Renal pelvis (tissue), 4 donors: ENCODE data around the gene CCDC54. TPM values are rescaled to one million over a fixed set of nuclear protein-coding genes. Genes with fewer than 3 reads are reported as not detected.
A peak's percentile ranks its signal among the peaks of the same experiment; 100 is the strongest.

Source experiments
- DNase-seq: peaks from one replicate; pipeline ENCODE4 v3.0.0-alpha.2; 2013
- polyA plus RNA-seq, 3 donors: library from polyadenylated mRNA; unstranded; fragments of 120-200 nt; gene quantifications; one replicate each; pipeline ENCODE4 v1.2.1, GENCODE V29; 2013; ENCODE audit not compliant: insufficient read length in 3 of 3

The CCDC54 gene
- polyA plus RNA-seq, 3 donors = 0.06 to 0.15 TPM; not detected in 1

- DNase-seq = no peak
Observed at GRCh38 chr3:107392549-107393165, 15.4 kb downstream of the CCDC54 start.

DNA sequence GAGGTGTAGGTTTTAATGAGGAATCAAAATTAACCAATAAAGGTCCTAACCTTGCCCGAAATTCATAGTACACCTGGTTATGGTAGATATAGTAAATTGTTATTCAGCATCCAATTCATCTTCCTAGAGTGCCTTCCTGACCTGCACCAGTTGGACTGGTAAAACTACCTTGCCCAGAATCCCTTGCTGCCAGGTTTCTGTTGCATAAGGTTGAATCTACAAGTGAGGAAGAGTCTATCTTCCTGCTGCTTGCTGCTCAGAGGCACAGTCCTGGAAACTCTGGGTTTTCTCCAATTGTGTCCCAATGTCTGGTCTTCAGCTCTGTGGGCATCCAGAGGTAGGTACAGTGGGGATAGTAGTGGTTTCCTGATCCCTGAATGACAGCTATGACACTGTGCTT, 17.3 kb downstream of the CCDC54 start:
- DNase-seq = no peak

GRCh38 chr3:107395066-107395465, 17.8 kb downstream of the CCDC54 start:
- DNase-seq = no peak

GRCh38 chr3:107401301-107401700, 24.1 kb downstream of the CCDC54 start:
- no peak for DNase-seq

DNA sequence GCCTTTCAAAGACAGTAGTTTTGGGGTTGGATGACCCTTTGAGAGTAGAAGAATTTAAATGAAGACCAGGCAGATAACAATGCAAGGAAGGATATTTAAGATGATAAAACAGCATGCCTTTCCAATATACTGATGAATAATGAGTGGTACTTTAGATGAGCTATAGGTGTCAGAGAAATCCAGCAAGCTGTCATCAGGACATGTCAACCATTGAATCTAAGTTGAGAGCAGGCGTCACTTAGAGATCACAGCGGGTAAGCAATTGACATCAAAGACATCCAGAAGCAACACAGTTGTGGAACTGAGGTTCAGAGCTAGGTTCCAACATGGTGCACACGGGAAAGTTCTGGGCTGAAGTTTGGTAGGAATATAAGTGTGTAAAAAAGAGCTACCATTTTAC, 25.0 kb downstream of the CCDC54 start:
- no peak for DNase-seq

- no peak for DNase-seq
Observed at GRCh38 chr3:107404727-107405469, 27.7 kb downstream of the CCDC54 start.

- no peak for DNase-seq
Observed at GRCh38 chr3:107407355-107407754, 30.1 kb downstream of the CCDC54 start.

- DNase-seq = no peak
Observed at GRCh38 chr3:107408513-107408912, 31.3 kb downstream of the CCDC54 start.

- no peak for DNase-seq
Observed at GRCh38 chr3:107409365-107409764, 32.1 kb downstream of the CCDC54 start.

DNA sequence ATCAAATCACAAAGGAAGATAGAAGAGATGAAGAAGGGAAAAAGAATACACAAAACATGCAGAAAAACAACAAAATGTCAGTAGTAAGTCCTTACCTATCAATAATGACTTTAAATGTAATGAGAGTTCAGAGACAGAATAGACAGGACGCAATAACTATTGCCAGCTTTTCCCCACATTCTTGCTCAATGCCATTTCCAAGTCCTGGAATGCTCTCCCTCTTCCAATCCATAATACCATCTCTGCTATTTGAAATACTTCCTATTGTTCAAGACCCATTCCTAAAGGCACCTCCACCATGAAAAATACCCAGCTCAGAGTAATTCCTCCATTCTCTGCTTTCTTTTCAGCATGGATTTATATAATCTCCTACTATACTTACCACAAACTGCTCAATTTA, 33.4 kb downstream of the CCDC54 start:
- no peak for DNase-seq

DNA sequence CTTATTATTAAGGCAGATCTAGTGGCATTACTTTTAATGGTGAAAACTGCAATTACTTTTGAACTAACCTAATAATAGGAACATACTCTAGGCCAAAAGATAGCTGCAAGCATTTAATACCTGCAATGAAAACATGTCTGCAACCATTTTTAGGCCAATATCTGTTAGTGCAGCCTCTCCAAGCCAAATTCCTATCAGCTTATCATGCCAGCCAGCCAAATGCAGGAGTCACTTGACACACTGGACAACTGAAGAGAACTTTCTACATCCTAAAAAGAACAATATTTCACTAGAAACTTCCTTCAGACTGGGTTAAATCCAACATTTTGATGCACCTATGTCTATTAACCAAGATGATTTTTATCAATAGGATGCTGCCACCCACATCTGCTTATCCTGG, 33.8 kb downstream of the CCDC54 start:
- DNase-seq = no peak

GRCh38 chr3:107411779-107412178, 34.5 kb downstream of the CCDC54 start:
- DNase-seq = no peak

- DNase-seq = no peak
Observed at GRCh38 chr3:107412376-107412775, 35.1 kb downstream of the CCDC54 start.

GRCh38 chr3:107413264-107413663, 36.0 kb downstream of the CCDC54 start:
- no peak for DNase-seq

DNA sequence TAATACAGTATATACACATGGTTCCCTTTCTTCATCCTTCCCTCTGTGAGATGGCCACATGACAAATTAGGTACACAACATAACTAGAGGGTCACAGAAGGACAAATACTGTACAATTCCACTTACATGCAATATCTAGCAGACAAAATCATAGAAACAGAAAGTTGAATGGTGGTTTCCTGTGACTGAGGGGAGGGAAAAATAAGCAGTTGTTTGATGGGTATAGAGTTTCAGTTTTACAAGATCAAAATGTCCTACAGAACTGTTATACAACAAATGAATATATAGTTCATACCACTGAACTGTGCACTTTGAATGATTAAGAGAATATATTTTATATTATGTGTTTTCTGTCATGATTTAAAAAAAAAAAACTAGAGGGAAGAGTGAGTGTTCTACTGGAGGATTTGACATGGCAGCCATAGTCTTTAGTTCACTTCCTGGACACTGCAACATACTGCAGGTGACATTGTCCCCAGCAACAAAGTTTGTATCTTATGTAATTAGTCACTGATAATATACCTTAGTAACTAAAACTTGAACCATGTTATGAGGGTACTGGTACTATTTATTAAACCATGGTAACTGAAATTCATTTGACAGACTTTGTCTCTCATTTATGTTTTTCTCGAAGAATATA, 37.2 kb downstream of the CCDC54 start:
- no peak for DNase-seq

GRCh38 chr3:107416138-107416537, 38.9 kb downstream of the CCDC54 start:
- no peak for DNase-seq

GRCh38 chr3:107416886-107417285, 39.6 kb downstream of the CCDC54 start:
- DNase-seq = no peak

- DNase-seq = peak; percentile 68
Observed at GRCh38 chr3:107421170-107421792, 44.0 kb downstream of the CCDC54 start.

GRCh38 chr3:107421881-107422280, 44.6 kb downstream of the CCDC54 start:
- no peak for DNase-seq

DNA sequence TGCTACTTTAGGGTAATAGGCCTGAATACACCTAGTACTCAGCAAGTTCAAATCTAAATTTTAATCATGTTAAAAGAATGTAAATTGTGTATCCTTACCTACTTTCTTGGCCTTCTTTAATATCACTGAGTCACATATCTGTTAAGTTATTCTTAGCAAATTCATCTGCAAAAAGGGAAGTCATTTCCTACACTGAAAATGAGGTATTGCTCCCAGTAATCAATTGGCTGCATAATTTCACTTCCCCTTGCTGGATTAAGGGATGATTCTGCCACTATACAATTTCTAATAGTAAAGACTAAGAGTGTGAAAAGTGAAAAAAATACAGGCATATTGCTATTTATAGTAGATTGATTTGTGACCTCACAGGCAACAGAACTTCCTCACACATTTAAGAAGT, 47.8 kb downstream of the CCDC54 start:
- no peak for DNase-seq

DNA sequence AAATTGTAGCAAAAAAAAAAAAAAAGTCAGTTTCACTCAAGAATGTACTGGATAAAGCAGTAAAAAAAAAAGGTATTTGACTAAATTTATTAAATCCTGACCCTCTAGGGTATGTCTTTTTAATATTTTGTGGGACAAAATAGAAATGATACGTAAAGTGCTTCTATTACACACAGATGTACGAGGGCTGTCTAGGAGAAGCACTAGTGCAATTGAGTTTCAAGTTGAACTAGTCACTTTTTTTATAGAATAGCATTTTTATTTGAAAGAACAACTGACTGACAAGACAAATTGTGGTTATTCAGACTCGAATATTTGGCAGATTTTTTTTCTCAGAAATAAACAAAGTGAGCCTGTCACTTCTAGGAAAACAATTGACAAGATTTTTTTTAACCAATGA, 49.0 kb downstream of the CCDC54 start:
- DNase-seq = no peak
